LoVo (cell line): Measurements from ENCODE around the gene AGXT.

Experiments
- DNase-seq: peaks from one replicate; pipeline ENCODE4 v3.0.0-alpha.2; 2016; ENCODE audit warnings: low spot score

AGXT gene

DNA sequence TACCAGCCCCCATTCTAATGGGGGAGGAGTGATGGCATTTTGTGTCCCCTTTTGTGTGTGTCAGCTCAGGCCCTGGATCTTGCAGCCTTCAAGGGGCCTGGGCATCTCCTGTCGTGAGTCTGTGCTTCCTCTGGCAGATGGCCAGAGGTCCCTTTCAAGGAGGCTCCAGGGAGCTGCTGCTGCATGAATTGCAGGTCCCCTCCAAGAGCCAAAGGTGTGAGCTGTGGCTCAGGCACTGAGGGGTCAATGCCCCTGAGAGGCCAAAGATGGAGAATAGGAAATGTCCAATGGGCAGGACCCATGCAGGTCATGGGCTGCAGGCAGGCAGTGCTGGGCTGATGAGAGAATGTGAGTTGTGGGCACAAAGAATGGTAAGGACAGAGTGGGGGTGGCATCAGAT, 16.9 kb downstream of the AGXT start:
- no peak for DNase-seq

DNA sequence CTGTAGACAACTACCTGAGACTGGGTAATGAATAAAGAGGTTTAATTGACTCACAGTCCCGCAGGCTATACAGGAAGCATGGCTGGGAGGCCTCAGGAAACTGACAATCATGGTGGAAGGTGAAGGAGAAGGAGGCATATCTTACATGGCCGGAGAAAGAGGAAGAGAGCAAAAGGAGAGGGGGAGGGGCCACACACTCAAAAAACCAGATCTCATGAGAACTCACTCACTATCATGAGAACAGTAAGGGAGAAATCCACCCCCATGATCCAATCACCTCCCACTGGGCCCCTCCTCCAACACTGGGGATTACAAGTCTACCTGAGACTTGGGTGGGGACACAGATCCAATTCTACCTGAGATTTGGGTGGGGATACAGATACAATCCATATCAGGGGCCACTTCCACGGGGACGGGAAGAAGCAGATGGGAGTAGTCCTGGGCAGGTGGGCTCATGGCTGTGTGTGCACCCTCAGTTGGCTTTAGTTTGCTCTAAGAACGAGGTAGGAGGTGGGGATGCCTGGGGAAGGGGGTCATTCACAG, 17.5 kb downstream of the AGXT start:
- no peak for DNase-seq

- no peak for DNase-seq
These were observed 18.3 kb downstream of the AGXT start for GRCh38 chr2:240886678-240887609.

- no peak for DNase-seq
These were observed 19.0 kb downstream of the AGXT start for GRCh38 chr2:240887631-240888030.

DNA sequence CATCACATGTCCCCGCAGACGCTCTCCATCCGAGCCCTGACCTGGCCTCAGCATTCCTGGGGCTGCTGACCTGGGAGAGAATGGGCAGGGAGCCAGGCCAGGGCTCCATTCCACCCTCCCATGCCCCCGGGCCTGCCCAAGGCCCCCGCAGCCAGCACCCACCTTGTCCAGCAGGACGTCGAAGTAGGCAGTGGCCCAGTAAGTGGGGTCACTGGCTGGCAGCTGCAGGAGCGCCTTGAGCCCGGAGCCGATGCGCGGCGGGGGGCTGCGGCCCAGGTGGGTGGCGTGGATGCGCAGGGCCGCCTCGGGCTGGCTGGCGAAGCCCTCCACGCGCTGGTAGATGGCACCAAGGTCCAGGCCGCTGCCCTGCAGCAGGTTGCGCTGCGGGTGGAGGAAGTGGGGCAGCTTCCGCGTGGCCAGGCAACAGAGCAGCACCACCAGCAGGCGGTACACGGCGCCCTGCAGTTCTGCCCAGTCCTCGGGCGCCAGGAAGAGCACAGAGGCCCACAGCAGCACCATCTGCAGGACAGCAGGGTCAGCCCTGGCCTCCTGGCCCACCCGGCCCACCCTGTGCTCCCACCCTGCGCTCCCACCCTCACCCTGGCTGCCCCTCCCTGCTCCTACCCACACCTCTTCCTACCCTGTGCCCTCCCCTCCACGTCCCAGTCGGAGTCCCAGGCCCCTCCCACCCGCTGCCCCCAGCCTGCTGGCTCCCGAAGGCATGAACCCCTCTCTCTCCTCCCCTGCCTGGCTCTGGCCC, 19.7 kb downstream of the AGXT start:
- no peak for DNase-seq

DNA sequence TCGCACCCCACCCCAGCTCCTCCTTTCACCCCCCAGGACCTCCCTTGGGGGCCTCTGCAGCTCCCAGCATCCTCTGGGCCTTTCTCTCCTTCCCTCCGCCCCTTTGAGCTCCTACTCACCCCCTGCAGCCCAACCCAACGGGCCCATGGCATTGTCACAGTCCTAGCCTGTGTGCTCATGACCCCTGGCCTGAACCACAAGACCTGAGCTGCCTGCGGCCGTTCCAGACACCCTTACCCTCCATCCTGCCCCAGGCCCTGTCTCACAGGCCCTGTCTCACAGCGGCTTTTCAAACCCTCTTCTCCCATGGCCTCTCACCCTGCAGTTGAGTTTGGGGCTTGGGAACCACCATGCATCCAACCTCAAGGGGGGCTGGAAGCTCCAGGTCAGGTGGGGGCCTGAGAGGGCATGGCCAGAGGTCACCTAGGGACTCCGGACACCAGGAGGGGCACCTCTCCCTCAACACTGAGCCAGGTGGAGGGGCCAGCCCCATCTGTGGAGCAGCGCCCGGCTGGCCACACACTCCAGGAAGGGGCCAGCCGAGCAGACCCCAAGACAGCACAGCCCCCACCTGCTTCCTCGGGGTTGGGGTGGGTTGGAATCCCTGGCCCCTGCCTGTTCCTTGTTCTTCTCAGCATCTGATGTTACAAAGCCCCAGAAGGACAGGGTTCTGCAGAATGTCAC, 20.4 kb downstream of the AGXT start:
- no peak for DNase-seq

DNA sequence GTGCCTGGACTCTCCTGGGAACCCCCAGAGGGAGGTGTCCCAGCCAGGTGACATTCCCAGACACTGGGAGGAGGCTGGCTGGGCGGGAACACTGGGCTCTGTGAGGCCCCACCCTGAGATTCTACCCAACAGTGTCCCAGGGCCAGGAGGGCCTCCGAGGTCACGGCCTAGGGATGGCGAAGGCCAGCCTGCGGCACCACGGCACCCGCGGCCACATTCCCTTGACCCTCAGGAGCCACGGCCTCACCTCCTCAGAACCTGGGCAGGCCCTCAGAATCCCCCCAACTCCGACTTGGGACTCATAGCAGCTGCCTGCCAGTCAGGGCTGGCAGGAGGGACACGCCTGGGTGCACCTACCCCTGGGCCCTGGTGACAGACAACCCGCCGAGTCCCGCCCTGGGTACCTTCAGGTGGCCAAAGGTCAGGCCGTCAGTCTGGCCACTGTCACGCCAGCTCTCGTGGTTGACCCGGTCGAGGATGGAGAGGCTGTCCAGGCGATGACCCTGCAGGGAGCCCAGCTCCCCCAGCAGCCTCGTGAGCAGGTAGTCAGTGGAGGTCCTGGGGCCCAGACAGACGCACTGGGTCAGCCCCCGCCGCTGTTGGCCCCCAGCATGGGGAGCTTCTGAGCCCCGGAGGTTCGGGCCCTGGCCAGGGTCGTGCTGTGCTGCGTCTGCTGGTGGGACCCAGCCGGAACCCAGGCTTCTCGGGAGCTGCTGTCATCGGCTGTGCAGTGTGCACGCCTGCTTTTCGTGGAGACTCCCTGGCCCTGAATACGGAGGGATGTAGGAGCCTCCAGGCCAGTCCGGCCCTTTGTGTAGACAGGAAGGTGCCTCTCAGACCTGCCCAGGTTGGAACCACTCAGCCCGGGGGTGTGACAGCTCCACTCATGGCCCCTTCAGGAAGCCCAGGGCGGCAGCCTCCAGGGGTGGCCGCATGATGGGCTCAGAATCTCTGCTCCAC, 21.3 kb downstream of the AGXT start:
- no peak for DNase-seq

- DNase-seq = no peak
These were observed 22.1 kb downstream of the AGXT start for GRCh38 chr2:240890691-240891090.

DNA sequence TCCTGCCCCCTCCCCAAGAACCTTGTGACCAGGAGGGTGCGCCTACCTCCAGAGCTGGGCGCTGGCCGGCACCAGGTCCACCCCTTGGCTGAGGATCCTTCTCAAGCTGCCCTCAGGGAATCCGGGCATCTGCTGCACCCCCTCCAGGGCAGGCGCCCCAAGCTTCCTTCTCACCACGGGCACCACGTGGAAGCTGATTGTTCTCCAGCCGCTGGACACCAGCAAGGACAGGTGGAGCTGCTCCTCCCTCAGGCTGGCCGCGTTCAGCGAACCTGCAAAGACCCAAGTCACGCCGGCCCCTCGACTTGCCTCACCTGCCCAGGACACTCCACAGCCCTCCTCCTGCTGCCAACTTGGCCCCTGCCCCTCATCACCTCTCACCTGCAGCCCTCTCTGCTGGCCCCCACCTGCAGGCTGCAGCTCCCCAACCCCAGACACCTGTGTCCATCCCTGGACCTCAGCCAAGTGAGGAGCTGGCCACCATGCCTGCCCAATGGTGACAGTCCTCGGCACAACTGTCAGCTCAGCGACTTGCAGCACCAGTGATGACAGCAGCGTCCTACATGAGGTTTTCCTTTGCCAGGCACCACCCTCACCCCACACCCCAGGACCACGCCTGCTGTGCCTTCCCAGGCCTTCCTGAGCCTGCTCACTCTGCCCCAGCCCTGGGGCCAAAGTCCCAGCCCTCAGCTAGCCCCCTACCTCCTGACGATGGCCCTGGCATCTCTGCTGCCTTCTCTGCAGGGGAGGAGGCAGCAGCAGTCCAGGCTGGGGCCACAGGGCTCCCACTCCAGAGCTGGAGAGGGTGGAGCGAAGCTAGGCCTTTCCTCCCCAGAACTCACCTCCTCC, 23.1 kb downstream of the AGXT start:
- no peak for DNase-seq

DNA sequence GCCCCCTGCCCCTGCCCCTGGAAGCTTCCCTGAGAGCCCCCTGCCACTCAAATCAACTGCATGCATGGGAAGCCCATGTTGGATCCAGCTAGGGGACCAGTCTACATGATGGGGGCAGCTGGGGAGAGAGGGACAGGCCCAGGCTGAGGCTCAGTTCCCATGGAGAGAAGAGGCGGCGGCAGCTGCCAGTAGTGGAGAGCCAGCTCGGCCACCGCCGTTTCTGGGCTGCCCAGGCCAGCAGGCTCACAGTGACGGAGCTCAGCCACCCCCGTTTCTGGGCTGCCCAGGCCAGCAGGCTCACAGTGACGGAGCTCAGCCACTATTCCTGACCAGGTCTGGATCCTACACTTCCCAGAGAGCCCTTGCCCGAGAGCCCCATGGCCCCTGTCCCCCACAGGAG, 23.7 kb downstream of the AGXT start:
- DNase-seq = no peak

DNA sequence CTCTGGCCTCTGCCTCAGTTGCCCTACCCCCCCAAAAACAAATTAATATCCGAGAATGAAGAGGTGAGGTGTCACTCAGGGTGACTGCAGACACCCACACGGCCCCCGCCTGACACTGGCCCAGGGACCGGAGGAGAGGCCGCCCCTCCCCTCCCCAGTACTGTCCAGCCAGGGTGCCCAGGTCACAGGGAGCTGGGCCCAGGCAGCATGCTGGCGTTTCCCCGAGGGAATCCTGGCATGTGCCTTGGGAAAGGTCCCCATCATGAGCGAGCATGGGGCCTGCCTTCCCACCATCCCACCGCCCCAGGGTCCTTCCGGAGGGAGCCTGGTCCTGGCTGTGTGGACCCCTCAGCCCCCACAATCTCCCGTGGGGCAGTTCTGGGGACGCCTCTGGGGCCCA, 24.3 kb downstream of the AGXT start:
- DNase-seq = no peak

DNA sequence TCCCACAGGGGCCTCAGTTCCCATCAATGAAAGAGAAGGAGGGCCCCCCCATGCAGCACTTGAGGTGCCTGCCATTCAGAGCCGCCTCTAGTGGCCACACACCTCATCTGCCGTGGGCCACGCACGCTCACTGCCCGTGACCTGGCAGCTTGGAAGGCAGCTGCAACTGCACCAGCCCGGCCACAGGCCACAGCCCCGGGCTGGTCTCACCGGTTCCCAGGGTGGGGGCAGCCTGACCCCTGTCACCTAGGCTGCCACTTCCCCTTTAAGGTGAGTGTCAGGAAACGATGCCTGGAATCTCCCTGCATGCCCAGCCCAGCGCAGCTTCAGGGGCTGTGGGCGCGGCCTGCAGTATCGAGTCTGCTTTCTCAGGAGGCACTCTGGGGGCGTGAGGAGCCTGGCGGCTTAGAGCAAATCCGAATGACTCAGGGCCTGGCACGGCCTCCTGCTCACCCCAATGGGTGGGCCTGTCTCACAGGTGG, 24.8 kb downstream of the AGXT start:
- peak; percentile 12 for DNase-seq

DNA sequence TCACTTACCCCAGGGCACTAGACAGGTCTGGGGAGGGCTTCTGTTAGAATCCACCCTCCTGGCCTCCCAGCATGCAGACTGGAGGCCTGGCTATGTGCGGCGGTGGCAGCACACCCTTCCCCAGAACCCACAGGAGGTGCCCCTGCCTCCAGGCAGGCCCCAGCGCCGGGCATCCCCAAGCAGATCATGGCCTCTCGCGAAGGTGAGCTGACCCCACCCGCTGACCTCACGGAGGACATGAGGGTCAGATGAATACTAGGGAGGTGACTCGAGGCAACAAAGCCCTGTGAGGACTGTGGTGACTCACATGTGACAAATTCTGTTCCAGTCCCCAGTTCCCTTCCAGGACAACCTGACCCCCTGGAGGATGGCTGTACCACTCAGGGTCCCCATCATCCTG, 25.4 kb downstream of the AGXT start:
- DNase-seq = no peak

- no peak for DNase-seq
These were observed 26.4 kb downstream of the AGXT start for GRCh38 chr2:240894836-240895558.

DNA sequence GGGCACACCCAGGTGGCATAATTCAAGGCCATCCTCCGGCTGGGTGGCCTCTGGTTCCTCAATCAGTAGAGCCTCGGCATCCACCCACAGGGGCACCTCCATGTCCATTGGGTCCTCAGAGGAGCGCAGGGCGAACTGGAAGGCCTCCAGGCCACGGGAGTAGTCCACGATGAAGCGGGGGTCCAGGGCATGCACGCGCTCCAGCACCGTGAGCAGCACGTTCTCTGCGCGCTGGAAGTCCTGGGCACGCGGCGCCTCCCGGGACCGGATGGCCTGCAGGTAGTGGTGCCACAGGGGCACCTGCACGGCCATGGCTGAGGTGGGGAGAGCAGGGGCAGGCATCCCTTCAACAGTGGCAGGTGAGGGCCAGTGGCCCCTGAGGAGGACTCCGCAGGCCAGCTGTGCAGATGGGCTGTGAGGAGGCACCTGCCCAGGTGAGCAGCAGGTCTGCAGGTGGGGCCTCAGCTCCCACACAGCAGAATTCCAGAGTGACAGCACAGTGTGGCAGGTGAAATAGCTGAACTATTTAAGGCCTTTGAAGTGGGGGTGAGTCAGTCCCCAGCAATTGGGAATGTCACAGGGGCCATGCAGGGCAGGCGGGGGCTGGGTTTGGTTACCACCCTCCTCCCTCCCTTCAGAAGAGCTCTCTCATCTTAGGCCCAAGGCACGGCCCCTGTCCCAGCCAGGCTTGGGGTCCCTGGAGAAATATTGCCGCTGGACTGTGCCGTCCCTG, 27.2 kb downstream of the AGXT start, which contains the start of gene MAB21L4:
Gene MAB21L4 (minus strand): TSS at position 501 of the 733 bp plus-strand sequence. CDS start 159 bp downstream, at position 342.
- peak; percentile 41 for DNase-seq

GRCh38 chr2:240896394-240896793, 27.8 kb downstream of the AGXT start:
- DNase-seq = no peak

DNA sequence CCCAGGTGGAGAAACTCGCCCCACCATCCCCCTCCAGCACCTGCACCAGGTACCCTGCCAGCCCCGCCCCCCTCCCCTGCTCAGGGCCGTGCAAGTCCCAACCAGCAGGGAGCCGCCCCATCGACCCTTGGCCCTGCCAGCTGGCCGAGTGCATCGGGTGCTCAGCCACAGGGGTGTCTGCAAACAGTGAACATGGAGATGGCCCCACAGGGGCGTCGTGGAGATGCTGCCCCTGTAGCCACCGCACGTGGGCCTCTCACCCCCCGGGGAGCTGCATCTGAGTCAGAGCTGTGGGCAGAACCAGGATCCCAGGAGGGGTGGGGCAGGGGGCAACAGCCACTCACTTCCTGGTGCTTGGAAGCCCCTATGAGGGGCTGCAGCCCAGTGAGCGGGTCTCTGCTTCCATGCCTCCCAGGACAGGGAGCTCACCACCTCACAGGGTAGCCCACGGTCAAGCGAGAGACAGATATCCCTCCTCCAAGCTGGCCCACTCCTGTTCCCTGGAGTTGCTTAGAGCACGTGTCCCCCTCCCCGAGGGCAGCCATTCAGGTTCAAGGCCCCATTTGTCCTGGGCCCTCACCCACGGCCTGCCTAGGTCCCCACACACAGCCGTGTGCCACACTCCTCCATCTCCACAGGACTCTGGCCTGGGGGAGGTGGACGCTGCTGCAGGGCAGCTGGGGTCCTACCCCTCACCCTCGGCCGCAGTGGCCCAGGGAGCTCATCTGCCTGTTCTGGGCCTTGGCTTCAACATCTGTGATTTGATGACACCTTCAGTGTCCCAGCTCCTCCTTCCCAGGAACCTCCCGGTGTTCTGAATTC, 28.5 kb downstream of the AGXT start:
- DNase-seq = peak; percentile 32
